BJ (cell line): Measurements from ENCODE around the gene ZNF684. TPM values are rescaled to one million over a fixed set of nuclear protein-coding genes. Genes with fewer than 3 reads are reported as not detected.
"Not testable (repeated sequence)": the region's sequence is repeated elsewhere in the genome, so short reads cannot be mapped to it uniquely, and the experiment has no call there.

Experiments
- CTCF ChIA-PET: fragments of 350-600 bp; formaldehyde crosslinking; extraction: SDS; loops from one replicate; lab custom pipeline; 2021; ENCODE audit warnings: antibody characterized with exemption, inconsistent platforms; lab: Yijun Ruan, JAX
- POLR2A ChIA-PET: fragments of 300-600 bp; sonication (Branson Sonifier 250); formaldehyde crosslinking; extraction: SDS; loops from one replicate; lab custom pipeline; 2021; ENCODE audit warnings: antibody characterized with exemption; lab: Charles Lee
- DNase-seq: peaks from one replicate; pipeline ENCODE4 v3.0.0-alpha.2; 2011; ENCODE audit warnings: low read depth
- H3K27me3 ChIP-seq: 2 replicates; pipeline ENCODE4 v1.6.0; 2011; ENCODE audit warnings: low read length; ENCODE audit not compliant: control insufficient read depth, insufficient read depth
- H3K36me3 ChIP-seq: 2 replicates; pipeline ENCODE4 v1.5.1; 2011; ENCODE audit warnings: low read length; ENCODE audit not compliant: control insufficient read depth, insufficient read depth
- H3K4me3 ChIP-seq: 2 replicates; pipeline ENCODE4 v1.5.1; 2011; ENCODE audit warnings: low read depth, mild to moderate bottlenecking, control low read depth, low read length
- CTCF ChIP-seq: IDR thresholded peaks from 2 replicates; pipeline ENCODE4 v1.5.1; 2011; ENCODE audit warnings: low read depth, mild to moderate bottlenecking, control low read depth, inconsistent platforms, low read length, moderate library complexity; ENCODE audit not compliant: insufficient read depth
- polyA plus RNA-seq: library from polyadenylated mRNA; depleted of rRNA; stranded (reverse); fragments of >200 nt; gene quantifications from 2 replicates; pipeline ENCODE4 v1.2.3, GENCODE V29; 2011

Gene ZNF684
- polyA plus RNA-seq, 1 experiment, result 1.4 TPM

DNA sequence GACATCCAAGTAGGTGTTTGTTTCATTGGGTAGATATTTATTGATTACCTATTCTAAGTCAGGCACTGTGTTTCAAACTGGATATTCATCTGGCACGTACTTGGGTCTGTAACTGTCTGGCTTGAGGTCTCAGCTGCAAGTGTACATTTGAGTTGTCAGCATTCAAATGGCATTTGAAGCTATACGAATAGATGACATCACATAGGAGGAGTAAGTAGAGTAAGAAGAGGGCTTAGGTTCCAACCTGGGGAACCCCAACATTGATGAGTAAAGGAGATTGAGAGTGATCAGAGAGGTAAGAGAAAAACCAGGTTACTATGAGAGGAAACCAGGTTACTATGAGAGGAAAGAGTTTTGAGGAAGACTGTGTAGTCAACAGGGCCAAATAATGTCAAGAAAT is 30.7 kb downstream of the ZNF684 start:
- ChIA-PET CTCF (no interaction called here), POLR2A (no interaction called here)
- Histone ChIP-seq H3K27me3 (no peaks in the 10 kb centered on the region), H3K4me3 (no peak overlapping the region), H3K36me3 (no peaks in the 10 kb centered on the region)
- DNase-seq, result no peak
- TF ChIP-seq CTCF, result no peak

DNA sequence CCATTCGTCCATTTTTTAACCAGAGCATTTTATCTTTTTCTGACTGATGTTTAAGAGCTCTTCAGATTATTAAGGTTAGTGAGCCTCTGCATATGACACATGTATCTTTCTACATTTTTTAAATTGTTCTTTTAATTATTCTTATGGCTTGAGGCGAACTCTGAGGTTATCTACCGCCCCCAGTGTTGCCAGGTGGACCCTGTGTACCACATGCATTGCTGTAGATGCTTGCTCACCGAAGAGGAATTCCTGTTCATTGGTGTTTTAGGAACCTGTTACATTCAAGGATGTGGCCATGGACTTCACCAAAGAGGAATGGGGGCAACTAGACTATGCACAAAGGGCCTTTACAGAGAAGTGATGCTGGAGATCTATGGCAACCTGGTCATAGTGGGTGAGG is 31.8 kb downstream of the ZNF684 start:
- Histone ChIP-seq H3K27me3 (no peaks in the 10 kb centered on the region), H3K4me3 (no peak overlapping the region), H3K36me3 (no peaks in the 10 kb centered on the region)
- CTCF ChIA-PET, result no interaction called here
- POLR2A ChIA-PET, result no interaction called here
- no peak for DNase-seq
- no peak for TF ChIP-seq CTCF

DNA sequence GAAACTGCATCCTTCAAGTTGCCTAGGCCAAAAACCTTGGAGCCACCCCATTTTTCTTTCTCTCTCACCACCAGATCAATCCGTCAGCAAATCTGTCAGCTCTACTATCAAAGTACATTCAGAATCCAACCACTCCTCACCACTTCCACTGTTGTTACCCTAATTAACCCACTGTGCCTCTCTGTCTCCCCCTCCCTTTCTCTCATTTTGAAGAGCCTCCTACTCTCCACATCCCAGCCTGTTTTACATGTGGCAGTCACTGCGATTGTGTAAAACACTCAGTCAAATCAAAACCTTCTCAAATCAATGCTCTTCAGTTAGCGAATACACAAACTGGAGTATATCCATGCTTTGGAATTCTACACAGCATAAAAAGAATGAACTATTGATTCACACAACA is 33.1 kb downstream of the ZNF684 start:
- ChIA-PET CTCF (no interaction called here), POLR2A (no interaction called here)
- Histone ChIP-seq H3K36me3 (no peaks in the 10 kb centered on the region), H3K27me3 (0 out of 2 replicates have a peak, but pooled peaks cover 1% of the 10 kb centered on the region), H3K4me3 (no peak overlapping the region)
- TF ChIP-seq CTCF, result no peak
- DNase-seq, result no peak

DNA sequence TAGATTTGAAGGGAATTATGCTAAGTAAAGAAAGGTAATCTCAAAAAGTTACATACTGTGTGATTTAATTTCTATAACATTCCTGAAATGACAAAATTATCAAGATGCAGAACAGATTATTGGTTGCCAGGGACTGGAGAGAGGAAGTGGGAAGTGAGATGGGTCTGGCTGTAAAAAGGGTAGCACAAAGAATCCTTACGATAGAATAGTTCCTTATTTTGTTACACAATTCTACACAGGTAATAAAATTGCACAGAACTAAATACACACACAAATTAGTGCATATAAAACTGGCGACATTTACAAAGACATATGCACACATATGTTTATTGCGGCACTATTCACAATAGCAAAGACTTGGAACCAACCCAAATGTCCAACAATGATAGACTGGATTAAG is 33.5 kb downstream of the ZNF684 start:
- ChIA-PET POLR2A (no interaction called here), CTCF (no interaction called here)

GRCh38 chr1:40567825-40568224 is 36.4 kb downstream of the ZNF684 start:
- Histone ChIP-seq H3K27me3 (0 out of 2 replicates have a peak, but pooled peaks cover 1% of the 10 kb centered on the region), H3K36me3 (no peaks in the 10 kb centered on the region), H3K4me3 (no peak overlapping the region)
- no peak for DNase-seq
- no peak for TF ChIP-seq CTCF
- CTCF ChIA-PET, result interaction anchor here (0.7 kb wide), 1 partner anchor 37 kb away, joined by 3 read pairs; the partner anchor contains the start of gene ZNF684
- POLR2A ChIA-PET, result no interaction called here

More for the DNA sequence above, 33.5 kb downstream of the ZNF684 start:
- H3K27me3 ChIP-seq, result 0 out of 2 replicates have a peak, but pooled peaks cover 1% of the 10 kb centered on the region
- H3K36me3 ChIP-seq, result no peaks in the 10 kb centered on the region
- no peak overlapping the region for H3K4me3 ChIP-seq
- no peak for DNase-seq
- no peak for TF ChIP-seq CTCF

- H3K27me3 ChIP-seq, POLR2A ChIA-PET, H3K36me3 ChIP-seq, H3K4me3 ChIP-seq, DNase-seq, CTCF ChIA-PET: not testable (repeated sequence)
These were observed 43.4 kb downstream of the ZNF684 start for GRCh38 chr1:40574805-40575204.
